Heart right ventricle (tissue), 16 donors: Measurements from ENCODE around the gene SIL1. TPM values are rescaled to one million over a fixed set of nuclear protein-coding genes. Genes with fewer than 3 reads are reported as not detected.
"Not testable (repeated sequence)": the region's sequence is repeated elsewhere in the genome, so short reads cannot be mapped to it uniquely, and the experiment has no call there.

Experiments used
- ATAC-seq, 8 donors: fragments of 200-7000 bp; cut with Tn5 transposase; one replicate each; pipeline ENCODE4 v1.9.1; 2020; ENCODE audit warnings: mild to moderate bottlenecking in 8 of 8, moderate library complexity in 8 of 8, moderate number of reproducible peaks in 1 of 8
- DNase-seq, 2 donors: peaks; one replicate each; pipeline ENCODE4 v3.0.0-alpha.2; 2020
- H3K27ac ChIP-seq, 10 donors: fragments of 200-600 bp; sonication (generic) in 2 of 10; one replicate each; pipeline versions ENCODE4 v1.5.0 to v1.8.0; 2020 to 2022; ENCODE audit warnings: mild to moderate bottlenecking in 3 of 10
- H3K27me3 ChIP-seq, 7 donors: fragments of 200-600 bp; one replicate each; pipeline ENCODE4 v1.8.0; 2021 to 2022; ENCODE audit warnings: mild to moderate bottlenecking in 2 of 7
- H3K36me3 ChIP-seq, 9 donors: fragments of 200-600 bp; sonication (generic) in 1 of 9; one replicate each; pipeline versions ENCODE4 v1.5.0 to v1.8.0; 2020 to 2022; ENCODE audit warnings: mild to moderate bottlenecking in 2 of 9
- H3K4me1 ChIP-seq, 9 donors: fragments of 200-600 bp; sonication (generic) in 1 of 9; one replicate each; pipeline versions ENCODE4 v1.5.0 to v1.8.0; 2020 to 2022; ENCODE audit warnings: mild to moderate bottlenecking in 4 of 9
- H3K4me3 ChIP-seq, 10 donors: fragments of 200-600 bp; sonication (generic) in 2 of 10; one replicate each; pipeline versions ENCODE4 v1.5.0 to v1.8.0; 2020 to 2022; ENCODE audit warnings: mild to moderate bottlenecking in 7 of 10, moderate library complexity in 2 of 10
- H3K9me3 ChIP-seq, 11 donors: fragments of 200-600 bp in 10 of 11; sonication (generic) in 2 of 11; one replicate each; pipeline versions ENCODE4 v1.5.0 to v1.8.0; 2013 to 2022; ENCODE audit warnings: mild to moderate bottlenecking in 2 of 11, control low read depth in 1 of 11, moderate library complexity in 1 of 11
- CTCF ChIP-seq, 9 donors: fragments of 200-600 bp; sonication (generic) in 2 of 9; IDR thresholded peaks; one replicate each; pipeline versions ENCODE4 v1.5.0 to v1.8.0; 2021 to 2022; ENCODE audit warnings: antibody characterized with exemption in 9 of 9, mild to moderate bottlenecking in 5 of 9, moderate library complexity in 1 of 9
- WGBS, 2 donors: extraction: QIAGEN DNeasy Blood & Tissue Kit; methylation state at CpG; one replicate each; pipeline ENCODE4 v1.1.7; 2013; ENCODE audit warnings: inconsistent platforms in 1 of 2; 5-methylcytosine and 5-hydroxymethylcytosine counted together
- intact Hi-C, 10 donors: fragments of 100-400 bp; cut with DNase I; formaldehyde crosslinking; loops; one replicate each; pipeline versions ENCODE4 v1.11.1 to v1.14.2; 2022
- polyA plus RNA-seq, 2 donors: library from polyadenylated mRNA; stranded (reverse); fragments of 200-250 nt; gene quantifications; one replicate each; pipeline ENCODE4 v1.2.3, GENCODE V29; 2013
- total RNA-seq, 10 donors: library from RNA; stranded (reverse); fragmentation: NEBNext Ultra II Directional in 3 of 10; extraction: Animal tissue kit (Norgen Biotek cat#: 25700) in 3 of 10; gene quantifications; one replicate each; pipeline versions ENCODE4 v1.2.1 to v1.2.4, GENCODE V29; 2021 to 2023
- donor health status: Arrhythmogenic right ventricular cardiomyopathy.
- donor health status: ischemic (EF 13 %, LVEDD 7.1; RV severe dilation, severe dysfunction).
- donor health status: healthy with polysubstance abuse.
- donor health status: DM: no; HTN: yes; CAD: no.
- donor health status: DM: no; HTN: no; CAD: no.
- donor health status: ischemic (EF 25% LVEDD 6.9; RV normal size, moderate dysfunction).
- donor health status: ischemic (EF 25% LVEDD 5.7; RV mildly dilated, moderate dysfunction).
- donor health status: healthy.
- donor health status: DM: yes; HTN: yes; CAD: no.
- donor health status: Ischemic cardiomyopathy.
- donor health status: ischemic (EF 35%, LVEDD 5.7; RV mildly dilated, moderate dysfunction).
- donor health status: nonischemic (EF 11% LVEDD 7.7; RV severe dilation, severe dysfunction).
- donor health status: DM: yes; HTN: yes; CAD: no.
- donor health status: PGD.
- donor health status: ischemic (EF 29% LVEDD 5.4; RV normal size, mild dysfunction).
- donor health status: nonischemic (EF 23%, LVEDD 6.1; RV moderate dilation, normal function).

The SIL1 gene
- total and polyA plus RNA-seq, 12 donors = 26.7 to 94.7 (median 44.3) TPM

DNA sequence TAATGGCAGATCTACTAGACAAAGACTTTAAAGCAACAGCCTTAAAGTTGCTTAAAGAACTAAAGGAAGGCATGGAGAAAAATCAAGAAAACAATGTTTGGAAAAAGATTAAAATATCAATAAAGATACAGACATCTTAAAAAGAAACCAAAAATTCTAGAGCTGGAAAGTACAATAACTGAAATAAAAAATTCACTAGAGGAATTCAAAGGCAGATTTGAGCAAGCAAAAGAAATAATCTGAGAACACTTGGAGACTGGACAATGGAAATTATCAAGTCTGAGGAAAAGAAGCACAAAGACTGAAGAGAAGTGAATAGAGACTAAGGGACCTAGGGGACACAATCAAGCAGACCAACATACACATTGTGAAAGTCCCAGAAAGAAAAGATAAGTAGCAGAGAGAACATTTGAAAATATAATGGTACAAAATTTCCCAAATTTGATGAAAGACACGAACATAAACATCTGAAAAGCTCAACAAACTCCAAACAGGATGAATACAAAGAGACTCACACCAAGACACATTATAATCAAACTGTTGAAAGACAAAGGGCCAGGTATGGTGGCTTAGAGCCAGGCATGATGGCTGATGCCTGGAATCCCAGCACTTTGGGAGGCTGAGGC lies 26.3 kb downstream of the SIL1 start:
- TF ChIP-seq CTCF (IDR thresholded peaks at IDR 0.05) = no peak
- no peak for DNase-seq

GRCh38 chr5:139167952-139168720 lies 30.0 kb downstream of the SIL1 start:
- intact Hi-C loops = no loop called here
- H3K27me3 ChIP-seq = no peaks in the 10 kb centered on the region

More for the DNA sequence above, 26.3 kb downstream of the SIL1 start:
- 97 to 98% methylated on average over 1 of the region's 1 CpG for WGBS, 2 donors
- intact Hi-C loops = no loop called here
- Histone ChIP-seq H3K27me3 (no peaks in the 10 kb centered on the region), H3K36me3 (peaks cover 0 to 3% (median 0%) of the 10 kb centered on the region in 9 donors), H3K4me3 (no peak overlapping the region), H3K4me1 (peaks cover 0 to 4% (median 0%) of the 10 kb centered on the region in 9 donors), H3K27ac (no peak overlapping the region), H3K9me3 (peaks cover 0 to 19% (median 8%) of the 10 kb centered on the region in 11 donors)
- ATAC-seq = no peak

DNA sequence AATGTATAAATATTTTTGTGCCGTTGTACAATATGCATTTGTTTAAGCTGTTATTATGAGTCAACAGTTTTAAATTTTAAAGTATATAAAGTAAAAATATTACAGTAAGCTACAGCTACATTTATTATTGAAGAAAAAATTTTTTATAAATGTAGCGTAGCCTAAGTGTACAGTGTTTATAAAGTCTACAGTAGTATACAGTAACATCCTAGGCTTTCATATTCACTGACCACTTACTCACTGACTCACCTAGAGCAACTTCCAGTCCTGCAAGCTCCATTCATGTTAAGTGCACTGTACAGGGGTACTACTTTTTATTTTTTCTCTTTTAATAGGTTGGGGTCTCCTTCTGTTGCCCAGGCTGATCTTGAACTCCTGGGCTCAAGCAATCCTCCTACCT lies 30.6 kb downstream of the SIL1 start:
- Histone ChIP-seq H3K27me3 (no peaks in the 10 kb centered on the region), H3K4me3 (no peak overlapping the region), H3K9me3 (peaks cover 0 to 13% (median 8%) of the 10 kb centered on the region in 11 donors), H3K4me1 (peaks cover 0 to 5% (median 0%) of the 10 kb centered on the region in 9 donors), H3K36me3 (peaks cover 0 to 3% (median 0%) of the 10 kb centered on the region in 9 donors), H3K27ac (no peak overlapping the region)
- ATAC-seq (no peak), DNase-seq (no peak)
- 93 to 96% methylated on average over 2 of the region's 2 CpGs for WGBS, 2 donors
- intact Hi-C loops = no loop called here
- TF ChIP-seq CTCF (IDR thresholded peaks at IDR 0.05) = no peak

More at GRCh38 chr5:139167952-139168720, 30.0 kb downstream of the SIL1 start:
- no peak for DNase-seq
- TF ChIP-seq CTCF (IDR thresholded peaks at IDR 0.05) = no peak
- Histone ChIP-seq H3K27ac (no peak overlapping the region), H3K9me3 (peaks cover 0 to 18% (median 8%) of the 10 kb centered on the region in 11 donors), H3K36me3 (peaks cover 0 to 3% (median 0%) of the 10 kb centered on the region in 9 donors), H3K4me1 (peaks cover 0 to 5% (median 0%) of the 10 kb centered on the region in 9 donors), H3K4me3 (no peak overlapping the region)
- 66 to 75% methylated on average over 5 of the region's 5 CpGs for WGBS, 2 donors
- no peak for ATAC-seq

DNA sequence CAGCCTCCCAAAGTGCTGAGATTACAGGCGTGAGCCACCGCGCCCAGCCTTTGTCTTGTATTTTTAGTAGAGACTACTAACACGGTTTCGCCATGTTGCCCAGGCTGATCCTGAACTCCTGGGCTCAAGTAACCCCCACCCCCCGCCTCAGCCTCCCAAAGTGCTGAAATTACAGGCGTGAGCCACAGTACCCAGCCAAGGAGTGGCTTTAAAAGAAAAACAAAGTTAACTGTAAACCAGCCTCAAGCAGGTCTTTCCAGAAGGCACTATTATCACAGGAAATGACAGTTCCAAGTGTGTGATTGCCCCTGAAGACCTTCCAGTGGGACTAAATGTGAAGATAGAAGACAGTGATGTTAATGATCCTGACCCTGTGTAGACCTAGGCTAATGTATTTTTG lies 31.1 kb downstream of the SIL1 start:
- H3K27me3 ChIP-seq = no peaks in the 10 kb centered on the region
- no peak for ATAC-seq
- intact Hi-C loops = no loop called here
- DNase-seq = no peak
- H3K27ac ChIP-seq = no peak overlapping the region
- peaks cover 0 to 8% (median 5%) of the 10 kb centered on the region in 11 donors for H3K9me3 ChIP-seq
- H3K4me1 ChIP-seq = peaks cover 0 to 5% (median 0%) of the 10 kb centered on the region in 9 donors
- no peak for TF ChIP-seq CTCF (IDR thresholded peaks at IDR 0.05)
- WGBS, 2 donors = 91 to 93% methylated on average over 7 of the region's 7 CpGs
- H3K36me3 ChIP-seq = no peaks in the 10 kb centered on the region
- no peak overlapping the region for H3K4me3 ChIP-seq

GRCh38 chr5:139164897-139165296 lies 33.3 kb downstream of the SIL1 start:
- H3K27ac ChIP-seq, H3K9me3 ChIP-seq, intact Hi-C loops, DNase-seq, H3K27me3 ChIP-seq, ATAC-seq, H3K4me3 ChIP-seq, H3K36me3 ChIP-seq, H3K4me1 ChIP-seq: not testable (repeated sequence)
- 87 to 88% methylated on average over 3 of the region's 3 CpGs for WGBS, 2 donors
